K562 (cell line): ENCODE results near the gene NRDE2. TPM values are rescaled to one million over a fixed set of nuclear protein-coding genes. Genes with fewer than 3 reads are reported as not detected.

ENCODE experiments used
- ARHGAP35 ChIP-seq: fragments of 450-650 bp; IDR thresholded peaks from 2 replicates; pipeline ENCODE4 v1.6.1; 2018; ENCODE audit not compliant: partially characterized antibody
- CHD1 ChIP-seq: fragments of 200-600 bp; sonication (generic); IDR thresholded peaks from one replicate; pipeline ENCODE4 v1.6.1; 2012; ENCODE audit warnings: mild to moderate bottlenecking, moderate library complexity, low read length, inconsistent platforms
- EP300 ChIP-seq: IDR thresholded peaks from 2 replicates; pipeline ENCODE4 v1.6.1; 2012; ENCODE audit warnings: low read length, improper control_type of control experiment
- ETS2 ChIP-seq: IDR thresholded peaks from 2 replicates; pipeline ENCODE4 v1.6.1; 2016; ENCODE audit warnings: borderline replicate concordance, missing genetic modification characterization, mild to moderate bottlenecking, moderate library complexity, missing compliant biosample characterization; ENCODE audit not compliant: poor library complexity, severe bottlenecking
- ETV1 ChIP-seq: fragments of 450-650 bp; conservative IDR thresholded peaks from 2 replicates; pipeline ENCODE4 v1.6.1; 2016; ENCODE audit warnings: missing genetic modification characterization, control low read depth, low read depth, missing compliant biosample characterization
- ETV5 ChIP-seq: sonication (generic); formaldehyde crosslinking; IDR thresholded peaks from 2 replicates; pipeline ENCODE4 v1.4.0; 2020; ENCODE audit warnings: low read depth, mild to moderate bottlenecking, missing genetic modification reagents
- HCFC1 ChIP-seq: IDR thresholded peaks from 2 replicates; pipeline ENCODE4 v1.6.1; 2012; ENCODE audit warnings: low read depth, low read length, improper control_type of control experiment
- HDAC1 ChIP-seq, 2 experiments: fragments of 450-650 bp; IDR thresholded peaks; 2 replicates each; pipeline ENCODE4 v1.6.1; 2016 to 2017; ENCODE audit warnings: inconsistent platforms in 1 of 2, mild to moderate bottlenecking in 1 of 2, moderate library complexity in 1 of 2
- L3MBTL2 ChIP-seq: fragments of 450-650 bp; IDR thresholded peaks from 2 replicates; pipeline ENCODE4 v1.6.1; 2016; ENCODE audit warnings: mild to moderate bottlenecking, moderate library complexity
- MAFG ChIP-seq: fragments of 450-650 bp; conservative IDR thresholded peaks from 2 replicates; pipeline ENCODE4 v1.6.1; 2016; ENCODE audit warnings: missing genetic modification characterization, missing compliant biosample characterization
- MAFK ChIP-seq: IDR thresholded peaks from 2 replicates; pipeline ENCODE4 v1.6.1; 2011; ENCODE audit warnings: low read length, improper control_type of control experiment
- NR2C2 ChIP-seq, 2 experiments: fragments of 200-800 bp in 1 of 2; sonication (Bioruptor generic) in 1 of 2; sonication (generic) in 1 of 2; formaldehyde crosslinking in 1 of 2; IDR thresholded peaks; 2 replicates each; pipeline versions ENCODE4 v1.6.1 to v1.8.0; 2016 to 2022; ENCODE audit warnings: mild to moderate bottlenecking in 1 of 2, missing compliant biosample characterization in 1 of 2, missing genetic modification characterization in 1 of 2, missing genetic modification reagents in 1 of 2
- PPARD ChIP-seq: fragments of 250-450 bp; sonication (Bioruptor Pico); IDR thresholded peaks from 2 replicates; pipeline ENCODE4 v1.8.0; 2022; ENCODE audit warnings: inconsistent platforms, mild to moderate bottlenecking, moderate library complexity
- SAFB ChIP-seq: fragments of 200-400 bp; formaldehyde crosslinking; IDR thresholded peaks from 2 replicates; pipeline ENCODE4 v1.6.1; 2017; ENCODE audit warnings: low read depth, low read length, borderline replicate concordance
- SIN3B ChIP-seq: fragments of 450-650 bp; IDR thresholded peaks from 2 replicates; pipeline ENCODE4 v1.6.1; 2017; ENCODE audit warnings: low read depth, mild to moderate bottlenecking, moderate library complexity
- SMARCE1 ChIP-seq: fragments of 450-650 bp; IDR thresholded peaks from 2 replicates; pipeline ENCODE4 v1.7.1; 2016; ENCODE audit warnings: mild to moderate bottlenecking
- SOX6 ChIP-seq: fragments of 450-650 bp; IDR thresholded peaks from 2 replicates; pipeline ENCODE4 v1.6.1; 2014; ENCODE audit warnings: mild to moderate bottlenecking
- TRIM24 ChIP-seq, 2 experiments: fragments of 450-650 bp; IDR thresholded peaks; 2 replicates each; pipeline ENCODE4 v1.6.1; 2016
- YY1 ChIP-seq, 3 experiments: IDR thresholded peaks; 2 replicates each; pipeline ENCODE4 v1.6.1; 2011; ENCODE audit warnings: low read length in 2 of 3, mild to moderate bottlenecking in 2 of 3, moderate library complexity in 2 of 3, borderline replicate concordance in 1 of 3, control low read depth in 1 of 3, low read depth in 1 of 3; ENCODE audit not compliant: insufficient read depth in 3 of 3, insufficient replicate concordance in 2 of 3, control insufficient read depth in 1 of 3, insufficient read length in 1 of 3; ENCODE audit errors: extremely low read depth in 1 of 3
- polyA plus RNA-seq, 8 experiments: library from polyadenylated mRNA; depleted of rRNA in 4 of 8; stranded (reverse) in 5 of 8; unstranded in 3 of 8; fragments of >200 nt; fragmentation: Nextera tagmentation in 2 of 8; fragmentation: Illumina TruSeq in 1 of 8; extraction: Ambion mirVana in 2 of 8; extraction: Trizol in 1 of 8; gene quantifications; 2 replicates each; pipeline versions ENCODE4 v1.2.1 to v1.2.3, GENCODE V29; 2011 to 2014; ENCODE audit warnings: inconsistent platforms in 1 of 8, missing spikeins in 1 of 8
- total RNA-seq, 7 experiments: library from RNA; depleted of rRNA in 6 of 7; stranded (reverse); fragments of >200 nt in 6 of 7; fragmentation: Illumina TruSeq in 2 of 7; extraction: Trizol in 2 of 7; gene quantifications; 2 replicates each; pipeline versions ENCODE4 v1.2.1 to v1.2.3, GENCODE V29; 2011 to 2021; ENCODE audit warnings: low replicate concordance in 1 of 7
- TF ChIP-seq, protein P1 (sequence below): fragments of 250-450 bp; sonication (Bioruptor Pico); IDR thresholded peaks from 2 replicates; pipeline ENCODE4 v1.8.0; 2021; ENCODE audit warnings: mild to moderate bottlenecking, moderate library complexity

Gene NRDE2
- total and polyA plus RNA-seq, 9 of the 15 experiments (the other 6 are each of a cell fraction or from before 2014, with no cell fraction given), result 3.3 to 15.0 (median 8.4) TPM

DNA sequence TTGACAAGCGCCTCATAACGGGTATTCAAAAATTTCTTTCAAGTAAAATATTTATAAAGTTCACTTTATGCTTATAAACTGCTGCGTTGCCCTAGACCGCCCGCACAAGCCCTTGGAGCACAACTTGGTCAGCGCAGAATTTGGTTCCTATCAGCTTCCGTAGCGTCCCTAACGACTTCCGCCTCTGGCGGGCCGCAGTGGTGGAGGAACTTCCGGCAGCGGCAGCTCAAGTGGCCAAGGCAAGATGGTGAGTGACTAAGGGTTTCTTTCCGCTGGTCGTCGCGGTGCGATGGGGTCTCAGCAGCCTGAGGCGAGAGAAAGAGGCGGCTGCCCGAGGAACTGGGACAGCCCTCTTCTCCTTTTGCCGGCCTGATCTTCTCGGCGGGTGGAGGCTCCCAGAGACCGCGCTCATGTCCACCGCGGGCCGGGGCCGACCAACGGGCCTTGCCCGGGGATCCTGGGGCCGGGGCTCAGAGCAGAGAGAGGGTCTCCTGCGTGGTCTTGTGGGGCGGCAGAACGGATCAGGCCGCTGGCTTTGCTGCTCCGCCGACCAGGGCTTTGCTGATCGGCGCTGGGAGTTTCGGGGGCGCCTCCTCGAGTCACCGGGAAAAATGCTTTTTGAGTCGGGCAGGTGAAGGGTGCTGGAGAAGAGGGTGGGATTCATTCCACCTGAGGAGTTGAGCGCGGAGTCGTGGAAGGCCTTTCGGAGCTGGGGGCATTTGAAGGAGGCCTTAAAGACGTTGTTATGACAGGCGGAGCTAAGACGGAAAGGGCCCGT is 75.2 kb downstream of the NRDE2 start, which contains the start of gene PSMC1 (continued):
- TF ChIP-seq NR2C2 (CRISPR knock-in tag; IDR thresholded peaks at IDR 0.05) (no peak), NR2C2 (tag; IDR thresholded peaks at IDR 0.05) (peak; percentile 56), ETV1 (tag) (peak; percentile 78), ETV5 (peak; percentile 69; the same call in 1 of the 2 replicates), CHD1 (no peak), SAFB (no peak), SIN3B (peak; percentile 44; the same call in 1 of the 2 replicates), MAFG (tag) (peak; percentile 75), ARHGAP35 (no peak), SMARCE1 (no peak), TRIM24 (IDR thresholded peaks at IDR 0.05) (peak in 1 of 2 experiments; percentile 75; a peak in 2 of 4 replicates), L3MBTL2 (peak; percentile 51), HCFC1 (peak; percentile 67), HDAC1 (IDR thresholded peaks at IDR 0.05) (peak in 1 of 2 experiments; percentile 35; a peak in 1 of 4 replicates), PPARD (no peak), MAFK (peak; percentile 38; the same call in 1 of the 2 replicates), SOX6 (0 out of 2 replicates have a peak, but pooled peaks have one; percentile 9), EP300 (peak; percentile 58), YY1 (IDR thresholded peaks at IDR 0.05; ENCODE audit: borderline replicate concordance in 1 of 3, control insufficient read depth in 1 of 3, extremely low read depth in 1 of 3, insufficient read depth in 3 of 3, insufficient read length in 1 of 3, insufficient replicate concordance in 2 of 3, low read depth in 1 of 3, low read length in 2 of 3) (peak in 2 of 3 experiments; percentile 50 to 83), ETS2 (no peak)
- TF ChIP-seq, protein P1, sequence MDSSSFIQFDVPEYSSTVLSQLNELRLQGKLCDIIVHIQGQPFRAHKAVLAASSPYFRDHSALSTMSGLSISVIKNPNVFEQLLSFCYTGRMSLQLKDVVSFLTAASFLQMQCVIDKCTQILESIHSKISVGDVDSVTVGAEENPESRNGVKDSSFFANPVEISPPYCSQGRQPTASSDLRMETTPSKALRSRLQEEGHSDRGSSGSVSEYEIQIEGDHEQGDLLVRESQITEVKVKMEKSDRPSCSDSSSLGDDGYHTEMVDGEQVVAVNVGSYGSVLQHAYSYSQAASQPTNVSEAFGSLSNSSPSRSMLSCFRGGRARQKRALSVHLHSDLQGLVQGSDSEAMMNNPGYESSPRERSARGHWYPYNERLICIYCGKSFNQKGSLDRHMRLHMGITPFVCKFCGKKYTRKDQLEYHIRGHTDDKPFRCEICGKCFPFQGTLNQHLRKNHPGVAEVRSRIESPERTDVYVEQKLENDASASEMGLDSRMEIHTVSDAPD (CRISPR knock-in tag), result no peak
